ENCODE data around the gene MEIS2. TPM values are rescaled to one million over a fixed set of nuclear protein-coding genes. Genes with fewer than 3 reads are reported as not detected.

The MEIS2 gene
- total RNA-seq, 1 donor from 2014 or later = 6.3 TPM

- DNase-seq (ENCODE audit: low read depth in 2 of 2) = no peak
Observed at GRCh38 chr15:36965570-36966342, 134.6 kb downstream of the MEIS2 start.

- DNase-seq (ENCODE audit: low read depth in 2 of 2) = peak; percentile 86 to 91
Observed at GRCh38 chr15:36964626-36965025, 135.7 kb downstream of the MEIS2 start.

- DNase-seq (ENCODE audit: low read depth in 2 of 2) = no peak
Observed at GRCh38 chr15:36961956-36962355, 138.4 kb downstream of the MEIS2 start.

- no peak for DNase-seq (ENCODE audit: low read depth in 2 of 2)
Observed at GRCh38 chr15:36960947-36961227, 139.5 kb downstream of the MEIS2 start.

GRCh38 chr15:36960179-36960946, 140.0 kb downstream of the MEIS2 start:
- no peak for DNase-seq (ENCODE audit: low read depth in 2 of 2)

- no peak for DNase-seq (ENCODE audit: low read depth in 2 of 2)
Observed at GRCh38 chr15:36959746-36960145, 140.6 kb downstream of the MEIS2 start.

GRCh38 chr15:36958606-36959005, 141.7 kb downstream of the MEIS2 start:
- DNase-seq (ENCODE audit: low read depth in 2 of 2) = no peak

GRCh38 chr15:36954486-36954885, 145.9 kb downstream of the MEIS2 start:
- no peak for DNase-seq (ENCODE audit: low read depth in 2 of 2)

- DNase-seq (ENCODE audit: low read depth in 2 of 2) = no peak
Observed at GRCh38 chr15:36953346-36953745, 147.0 kb downstream of the MEIS2 start.

GRCh38 chr15:36951731-36952247, 148.6 kb downstream of the MEIS2 start:
- peak; percentile 33 to 60 for DNase-seq (ENCODE audit: low read depth in 2 of 2)

- no peak for DNase-seq (ENCODE audit: low read depth in 2 of 2)
Observed at GRCh38 chr15:36950371-36950770, 150.0 kb downstream of the MEIS2 start.

- DNase-seq (ENCODE audit: low read depth in 2 of 2) = no peak
Observed at GRCh38 chr15:36948982-36949381, 151.4 kb downstream of the MEIS2 start.

- no peak for DNase-seq (ENCODE audit: low read depth in 2 of 2)
Observed at GRCh38 chr15:36947035-36947719, 153.2 kb downstream of the MEIS2 start.

- DNase-seq (ENCODE audit: low read depth in 2 of 2) = no peak
Observed at GRCh38 chr15:36944442-36944841, 155.9 kb downstream of the MEIS2 start.

- peak in 1 of 2 donors; percentile 44 for DNase-seq (ENCODE audit: low read depth in 2 of 2)
Observed at GRCh38 chr15:36943508-36944361, 156.6 kb downstream of the MEIS2 start.

GRCh38 chr15:36942248-36942827, 158.0 kb downstream of the MEIS2 start:
- DNase-seq (ENCODE audit: low read depth in 2 of 2) = no peak

GRCh38 chr15:36941798-36942197, 158.6 kb downstream of the MEIS2 start:
- no peak for DNase-seq (ENCODE audit: low read depth in 2 of 2)

- DNase-seq (ENCODE audit: low read depth in 2 of 2) = peak; percentile 72 to 86
Observed at GRCh38 chr15:36940636-36941260, 159.6 kb downstream of the MEIS2 start.

GRCh38 chr15:36940219-36940618, 160.1 kb downstream of the MEIS2 start:
- DNase-seq (ENCODE audit: low read depth in 2 of 2) = no peak

- DNase-seq (ENCODE audit: low read depth in 2 of 2) = no peak
Observed at GRCh38 chr15:36938764-36939163, 161.6 kb downstream of the MEIS2 start.

Data from dermis microvascular lymphatic vessel endothelial cell (primary cell).